ENCODE measurements around the gene MAP3K15. TPM values are rescaled to one million over a fixed set of nuclear protein-coding genes. Genes with fewer than 3 reads are reported as not detected.

MAP3K15 gene
- total RNA-seq, 4 donors from 2014 or later, result 0.14 to 0.16 TPM; not detected in 2

DNA sequence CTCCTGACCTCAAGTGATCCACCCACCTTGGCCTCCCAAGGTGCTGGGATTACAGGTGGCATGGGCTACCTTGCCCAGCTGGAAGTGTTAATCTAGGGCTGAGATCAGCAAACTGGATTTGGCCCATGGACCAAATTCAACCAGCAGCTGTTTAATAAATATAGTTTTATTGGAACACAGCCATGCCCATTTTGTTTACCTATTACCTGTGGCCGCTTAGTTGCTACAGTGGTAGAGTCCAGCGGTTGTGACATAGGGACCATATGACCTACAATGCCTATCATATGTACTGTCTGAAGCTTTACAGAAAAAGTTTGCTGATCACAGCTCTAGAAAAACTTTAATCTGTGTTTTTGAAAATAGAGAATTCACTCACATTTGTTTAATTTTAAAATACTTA, 188.7 kb downstream of the MAP3K15 start:
- Histone ChIP-seq H3K36me3 (no peaks in the 10 kb centered on the region), H3K4me1 (no peaks in the 10 kb centered on the region), H3K9me3 (no peaks in the 10 kb centered on the region), H3K4me3 (no peak overlapping the region), H3K27ac (no peak overlapping the region), H3K27me3 (no peaks in the 10 kb centered on the region)
- in situ Hi-C loops (cut with MboI; ENCODE audit: low pct_ligation_motif_present in 1 of 4, low pct_unique_long_range_greater_than_20kb in 1 of 4, low sequenced_read_pairs in 3 of 4) (loop anchor here in 3 of 4 donors (25.0 kb wide), 5 partner anchors 289 to 1589 kb away; partner anchors contain the start of genes PHKA2 (in 1 of the 3) and SCML1 (in 1 of the 3)), intact Hi-C loops (cut with DNase I; ENCODE audit: low total_unique reads) (no loop called here)
- no peak for TF ChIP-seq POLR2AphosphoS5 (IDR thresholded peaks at IDR 0.05)
- TF ChIP-seq EP300 (IDR thresholded peaks at IDR 0.05; ENCODE audit: low read depth), result no peak
- no peak for TF ChIP-seq POLR2A (IDR thresholded peaks at IDR 0.05)
- no peak for TF ChIP-seq CTCF (IDR thresholded peaks at IDR 0.05)
- DNase-seq, result no peak
- WGBS, 2 donors (ENCODE audit: low coverage in 1 of 2), result 73% methylated on average over 2 of the region's 2 CpGs; no CpG with 5 or more reads in 1 of the 2 donors

Small RNA genes within 50 kb of the gene (small RNA-seq; reads per million reads assigned to genes)
- gene RF00019, result 0 reads per million in 4 donors

Other genes with a start within 250 kb of the MAP3K15 start
- gene PDHA1, start 171.6 kb downstream of the MAP3K15 start, total RNA-seq, result 100 to 1,000 TPM in 3 of 4 donors, 10 to 100 TPM in 1; 77.4 to 264 (median 189) TPM